GM18526 (cell line): Measurements from ENCODE around the gene SPTSSA.
A peak's percentile ranks its signal among the peaks of the same experiment; 100 is the strongest.

Experiments
- POLR2A ChIP-seq: IDR thresholded peaks from 3 replicates; pipeline ENCODE4 v1.6.1; 2011; ENCODE audit not compliant: insufficient read length; ENCODE audit errors: extremely low read depth

The SPTSSA gene, protein sequence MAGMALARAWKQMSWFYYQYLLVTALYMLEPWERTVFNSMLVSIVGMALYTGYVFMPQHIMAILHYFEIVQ

DNA sequence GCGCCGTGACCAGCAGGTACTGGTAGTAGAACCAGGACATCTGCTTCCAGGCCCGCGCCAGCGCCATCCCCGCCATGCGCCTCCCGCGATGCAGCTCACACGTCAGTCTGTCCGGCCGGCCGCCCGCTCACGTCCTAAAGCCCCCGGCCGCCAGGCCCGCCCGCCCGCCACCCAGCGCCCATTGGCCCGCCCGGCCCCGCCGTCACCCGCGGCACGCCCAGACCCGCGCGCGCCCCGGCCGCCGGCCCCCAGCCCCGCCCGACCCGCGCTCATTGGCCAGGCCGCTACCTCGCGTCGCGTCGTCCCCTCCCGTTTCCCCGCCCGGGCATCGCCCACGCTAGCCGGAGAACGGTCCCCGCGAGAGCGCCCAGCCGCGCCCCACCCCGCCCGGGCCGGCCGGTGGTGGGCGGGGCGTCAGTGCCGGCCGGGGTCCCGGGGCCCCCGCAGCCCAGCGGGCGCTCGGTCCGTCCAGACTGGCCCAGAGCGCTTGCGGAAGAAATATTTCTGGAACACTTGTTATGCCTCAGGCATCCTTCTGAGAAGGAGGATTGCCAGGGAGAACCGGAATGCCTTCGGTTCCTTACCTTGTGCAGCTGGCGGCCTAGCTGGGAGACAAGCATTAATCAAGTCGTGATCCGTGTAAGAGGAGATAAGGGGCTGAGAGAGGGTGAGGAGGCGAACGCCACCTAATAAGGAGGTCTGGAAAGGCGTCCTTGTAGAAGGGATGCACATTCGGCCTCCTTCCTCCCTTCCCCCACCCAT lies at the start of gene SPTSSA:
TSS of gene SPTSSA (minus strand) at position 109 of the 762 bp plus-strand sequence. CDS start at position 76, 33 bp downstream.
- peak; percentile 98 for TF ChIP-seq POLR2A

DNA sequence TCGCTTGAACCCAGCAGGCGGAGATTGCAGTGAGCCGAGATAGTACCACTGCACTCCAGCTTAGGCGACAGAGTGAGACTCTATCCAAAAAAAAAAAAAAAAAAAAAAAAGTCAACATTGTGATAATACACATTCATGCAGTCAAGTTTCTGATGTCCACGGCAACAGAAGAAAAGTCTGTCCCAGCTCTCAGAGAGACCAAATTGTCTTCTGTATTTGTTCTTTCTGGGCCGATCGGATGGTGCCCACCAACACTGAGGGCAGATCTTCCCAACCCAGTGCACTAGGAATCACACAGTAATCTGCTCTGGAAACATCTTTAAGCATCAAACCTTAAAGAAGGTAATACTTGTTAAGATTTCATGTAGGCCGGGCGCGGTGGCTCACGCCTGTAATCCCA lies 45.8 kb upstream of the SPTSSA start:
- no peak for TF ChIP-seq POLR2A

DNA sequence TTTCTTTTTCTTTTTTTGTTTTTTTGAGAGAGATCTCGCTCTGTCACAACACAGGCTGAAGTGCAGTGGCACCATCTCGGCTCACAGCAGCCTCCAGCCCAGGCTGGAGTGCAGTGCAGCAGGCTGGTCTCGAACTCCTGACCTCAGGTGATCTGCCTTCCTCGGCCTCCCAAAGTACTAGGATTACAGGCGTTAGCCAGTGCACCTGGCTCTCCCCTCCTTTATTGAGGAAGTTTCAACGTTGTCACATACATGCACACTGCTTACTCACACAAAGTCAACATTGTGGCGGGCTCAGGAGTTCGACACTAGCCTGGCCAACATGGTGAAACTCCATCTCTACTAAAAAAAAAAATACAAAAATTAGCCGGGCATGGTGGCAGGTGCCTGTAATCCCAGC lies 45.4 kb upstream of the SPTSSA start:
- no peak for TF ChIP-seq POLR2A

DNA sequence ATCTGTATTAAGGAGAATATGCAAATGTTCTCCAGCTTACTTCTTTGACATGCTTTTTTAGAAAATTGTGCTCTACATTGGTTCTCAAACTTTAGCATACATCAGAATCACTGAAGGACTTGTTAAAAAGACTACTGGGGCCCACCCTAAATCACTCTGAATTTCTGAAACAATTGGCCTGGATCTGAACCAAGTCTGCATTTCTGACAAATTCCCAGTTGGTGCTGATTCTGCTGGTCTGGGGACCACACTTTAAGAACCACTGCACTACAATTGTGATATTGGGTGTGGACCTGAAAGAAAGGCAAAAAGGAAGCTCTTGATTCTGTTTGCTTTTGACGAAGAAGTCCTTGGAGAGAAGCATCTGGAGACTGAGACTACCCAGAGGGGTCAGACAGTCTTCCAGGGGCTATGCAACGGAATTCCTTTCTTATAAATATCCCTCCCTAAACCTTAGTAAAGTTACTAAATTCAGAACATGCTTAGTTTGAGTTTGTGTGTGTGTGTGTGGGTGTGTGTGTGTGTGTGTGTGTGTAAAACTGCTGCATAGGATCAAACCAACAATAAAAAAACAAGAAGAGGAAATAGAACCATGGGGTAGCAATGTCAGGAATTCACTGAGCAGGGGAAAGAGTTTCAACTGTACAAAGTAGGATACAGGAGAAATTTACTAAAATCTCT lies 40.6 kb upstream of the SPTSSA start:
- TF ChIP-seq POLR2A, result no peak

DNA sequence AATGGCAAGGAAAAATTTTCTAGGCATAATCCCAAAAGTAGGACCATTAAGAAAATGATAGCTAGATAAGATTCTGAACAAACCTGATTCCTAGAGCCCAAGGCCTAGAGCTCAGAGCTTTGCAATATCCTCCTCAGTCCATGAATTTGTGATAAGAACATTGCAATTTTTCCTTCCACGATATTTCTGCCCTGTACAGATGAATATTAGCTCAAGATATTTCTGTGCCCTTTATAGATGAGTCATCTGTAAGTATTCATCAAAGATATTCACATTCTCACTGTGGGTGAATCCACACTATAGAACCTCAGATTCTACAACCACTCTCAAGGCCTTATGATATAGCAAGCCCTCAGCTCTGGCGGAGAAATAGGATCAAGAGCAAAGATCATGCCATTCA lies 40.0 kb upstream of the SPTSSA start:
- TF ChIP-seq POLR2A, result no peak

DNA sequence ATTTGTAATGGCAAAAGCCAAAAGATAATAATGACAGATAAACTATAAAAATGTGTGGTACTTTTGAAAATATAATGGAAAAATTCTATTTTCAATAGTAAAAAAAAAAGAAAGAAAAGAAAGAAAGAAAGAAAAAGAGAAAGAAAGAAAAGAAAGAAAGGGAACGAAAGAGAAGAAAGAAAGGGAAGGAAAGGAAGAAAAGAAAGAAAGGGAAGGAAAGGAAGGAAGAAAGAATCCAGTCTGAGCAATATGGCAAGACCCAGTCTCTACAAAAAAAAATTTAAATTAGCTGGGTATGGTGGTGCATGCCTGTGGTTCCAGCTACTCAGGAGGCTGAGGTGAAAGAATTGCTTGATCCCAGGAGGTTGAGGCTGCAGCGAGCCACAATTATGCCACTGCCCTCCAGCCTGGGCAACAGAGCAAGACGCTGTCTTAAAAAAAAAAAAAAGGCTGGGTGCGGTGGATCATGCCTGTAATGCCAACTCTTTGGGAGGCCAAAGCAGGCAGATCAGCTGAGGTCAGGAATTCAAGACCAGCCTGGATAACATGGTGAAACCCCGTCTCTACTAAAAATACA lies 39.1 kb upstream of the SPTSSA start:
- TF ChIP-seq POLR2A, result no peak

DNA sequence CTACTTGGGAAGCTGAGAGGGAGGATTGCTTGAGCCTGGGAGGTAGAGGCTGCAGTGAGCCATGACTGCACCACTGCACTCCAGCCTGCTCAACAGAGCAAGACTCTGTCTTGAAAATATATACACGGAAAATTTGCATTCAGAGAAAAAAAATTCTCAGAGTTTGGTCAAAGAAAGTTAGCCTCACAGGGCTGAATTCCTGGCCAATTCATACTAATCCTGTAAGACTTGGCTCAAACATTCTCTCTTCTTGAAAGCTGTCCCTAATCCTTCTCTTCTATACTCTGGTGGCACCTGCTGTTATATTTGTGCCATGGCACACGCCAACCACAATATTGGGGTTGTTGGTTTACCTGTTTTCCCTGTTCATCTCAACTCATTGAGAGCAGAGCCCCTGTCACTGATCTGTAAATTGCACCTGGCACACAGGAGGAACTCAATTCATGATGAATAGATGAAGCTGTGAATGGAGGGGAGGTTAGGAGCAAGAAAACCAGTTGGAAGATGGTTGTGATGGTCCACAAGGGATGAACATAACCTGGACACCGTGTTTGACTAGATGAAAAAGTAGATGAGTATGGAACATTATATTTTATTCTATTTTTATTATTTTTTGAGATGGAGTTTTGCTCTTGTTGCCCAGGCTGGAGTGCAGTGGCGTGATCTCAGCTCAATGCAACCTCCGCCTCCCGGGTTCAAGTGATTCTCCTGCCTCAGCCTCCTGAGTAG lies 36.8 kb upstream of the SPTSSA start:
- no peak for TF ChIP-seq POLR2A

DNA sequence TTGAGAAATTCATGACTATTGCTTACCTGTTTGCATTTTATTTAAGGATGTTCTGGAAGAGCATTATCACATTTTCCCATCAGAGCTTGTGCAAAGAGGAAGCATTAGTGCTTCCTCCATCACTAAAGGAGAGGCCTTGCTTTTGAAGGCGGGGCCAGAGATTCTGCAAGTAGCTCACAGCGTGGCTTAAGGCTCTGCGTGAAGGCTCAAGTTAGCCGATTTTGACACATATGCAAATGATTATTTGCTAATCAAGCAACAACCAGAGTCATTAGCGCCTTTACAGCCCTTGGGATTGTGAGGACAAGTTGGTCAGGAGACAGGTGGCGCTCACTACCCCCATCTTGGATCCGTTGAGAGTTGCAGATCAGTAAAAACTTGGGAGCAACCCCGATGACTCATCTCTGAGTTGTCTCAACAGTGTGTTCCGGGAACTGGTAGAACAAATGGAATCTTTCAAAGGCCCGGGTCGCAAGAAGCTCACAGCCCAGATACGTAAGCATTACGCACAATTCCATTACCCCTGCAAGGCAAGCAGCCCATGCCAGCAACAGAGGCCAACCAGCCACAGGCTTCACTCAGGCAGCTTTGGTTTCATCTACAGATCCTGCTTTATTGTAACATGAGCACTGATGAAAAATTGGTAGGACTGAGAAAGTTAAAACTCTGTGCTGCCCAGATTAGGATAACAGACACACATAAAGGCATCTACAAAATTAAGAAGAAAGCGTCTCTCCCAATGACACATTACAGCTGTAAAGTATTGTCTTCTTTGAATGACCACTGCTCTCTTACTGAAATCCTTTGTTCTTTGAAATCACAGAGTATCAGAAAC lies 34.9 kb upstream of the SPTSSA start:
- no peak for TF ChIP-seq POLR2A

DNA sequence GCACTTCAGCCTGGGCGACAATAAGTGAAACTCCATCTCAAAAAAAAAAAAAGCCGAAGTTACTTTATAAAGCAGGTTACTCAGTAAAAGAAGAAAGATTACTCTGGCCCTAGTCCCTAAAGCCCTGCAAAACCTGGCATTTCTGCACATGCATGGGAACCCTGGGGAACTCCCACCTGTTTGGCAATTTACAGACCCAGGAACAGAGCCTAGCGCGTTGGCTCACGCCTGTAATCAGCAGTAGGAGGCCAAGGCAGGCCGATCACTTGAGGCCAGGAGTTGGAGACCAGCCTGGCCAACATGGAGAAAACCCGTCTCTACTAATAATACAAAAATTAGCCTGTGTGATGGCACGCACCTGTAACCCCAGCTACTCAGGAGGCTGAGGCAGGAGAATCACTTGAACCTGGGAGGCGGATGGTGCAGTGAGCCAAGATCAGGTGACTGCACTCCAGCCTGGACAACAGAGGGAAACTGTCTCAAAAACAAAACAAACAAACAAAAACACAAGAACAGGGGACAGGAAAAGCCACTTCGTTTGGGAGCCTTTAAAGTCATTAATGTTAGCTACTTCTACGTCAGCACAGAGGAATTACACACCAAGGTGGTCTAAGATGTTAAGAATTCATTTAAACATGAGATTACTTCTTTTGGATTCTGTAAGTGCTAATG lies 34.1 kb upstream of the SPTSSA start:
- no peak for TF ChIP-seq POLR2A

DNA sequence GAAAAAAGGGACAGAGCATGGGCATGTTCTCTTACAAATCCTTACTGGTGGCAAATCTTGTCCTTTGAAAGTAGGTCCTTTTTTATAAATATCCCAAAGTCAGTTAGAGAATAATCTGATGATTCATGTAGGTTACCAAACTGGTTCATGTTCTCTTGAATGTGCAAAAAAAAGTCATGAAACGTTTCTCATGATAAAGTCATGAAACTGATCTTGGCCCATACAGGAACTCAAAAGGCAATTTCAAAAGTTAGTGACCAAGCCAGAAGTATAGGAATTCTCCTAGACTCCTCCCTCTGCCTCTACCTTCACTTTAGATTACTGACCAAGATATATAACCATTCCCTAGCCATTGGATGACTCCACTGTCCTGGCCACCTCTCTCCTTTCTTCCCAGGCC lies 27.3 kb upstream of the SPTSSA start:
- TF ChIP-seq POLR2A, result no peak

DNA sequence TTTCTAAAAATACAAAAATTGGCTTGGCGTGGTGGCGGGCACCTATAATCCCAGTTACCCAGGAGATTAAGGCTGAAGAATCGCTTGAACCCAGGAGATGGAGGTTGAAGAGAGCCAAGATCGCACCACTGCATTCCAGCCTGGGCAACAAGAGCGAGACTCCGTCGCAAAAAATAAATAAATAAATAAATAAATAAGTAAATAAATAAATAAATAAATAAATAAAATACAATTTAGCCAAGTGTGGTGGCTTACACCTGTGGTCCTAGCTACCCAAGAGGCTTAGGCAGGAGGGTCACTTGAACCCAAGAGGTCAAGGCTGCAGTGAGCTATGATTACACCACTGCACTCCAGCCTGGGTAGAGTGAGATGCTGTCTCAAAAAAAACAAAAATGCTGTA lies 26.5 kb upstream of the SPTSSA start:
- no peak for TF ChIP-seq POLR2A

DNA sequence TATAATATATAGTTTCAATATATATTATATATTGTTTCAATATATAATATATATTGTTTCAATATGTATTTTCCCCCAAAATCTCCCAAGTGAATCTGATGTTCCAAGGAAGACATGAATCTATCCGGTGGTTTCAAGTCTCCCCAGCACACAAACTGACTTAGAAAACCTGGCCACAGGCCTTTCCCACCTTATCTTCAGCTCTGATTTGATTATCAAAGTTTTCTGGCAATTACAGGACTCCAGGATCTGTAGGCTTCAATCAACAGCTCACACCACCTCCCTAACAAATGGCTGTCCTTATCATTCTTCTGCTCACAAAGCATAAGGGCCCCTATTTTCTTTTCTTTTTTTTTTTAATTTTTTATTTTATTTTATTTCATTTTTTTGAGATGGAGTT lies 22.7 kb upstream of the SPTSSA start:
- TF ChIP-seq POLR2A, result no peak

DNA sequence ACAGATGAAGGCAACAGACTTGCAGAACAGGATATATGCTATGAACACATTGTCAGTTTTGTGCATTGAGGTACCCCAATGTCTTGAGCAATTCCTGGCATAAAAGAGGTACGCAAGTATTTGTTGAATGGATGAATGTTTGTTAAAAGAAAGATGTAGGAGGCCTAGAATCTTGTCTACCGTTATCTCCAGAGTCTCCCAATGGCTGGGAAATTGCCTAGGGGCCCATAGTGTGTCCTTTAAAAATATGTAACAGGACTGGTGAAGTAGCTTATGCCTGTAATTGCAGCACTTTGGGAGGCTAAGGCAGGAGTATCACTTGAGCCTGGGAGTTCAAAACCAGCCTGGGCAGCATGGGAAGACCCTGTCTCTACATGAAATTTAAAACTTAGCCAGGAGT lies 20.4 kb upstream of the SPTSSA start:
- TF ChIP-seq POLR2A, result no peak

DNA sequence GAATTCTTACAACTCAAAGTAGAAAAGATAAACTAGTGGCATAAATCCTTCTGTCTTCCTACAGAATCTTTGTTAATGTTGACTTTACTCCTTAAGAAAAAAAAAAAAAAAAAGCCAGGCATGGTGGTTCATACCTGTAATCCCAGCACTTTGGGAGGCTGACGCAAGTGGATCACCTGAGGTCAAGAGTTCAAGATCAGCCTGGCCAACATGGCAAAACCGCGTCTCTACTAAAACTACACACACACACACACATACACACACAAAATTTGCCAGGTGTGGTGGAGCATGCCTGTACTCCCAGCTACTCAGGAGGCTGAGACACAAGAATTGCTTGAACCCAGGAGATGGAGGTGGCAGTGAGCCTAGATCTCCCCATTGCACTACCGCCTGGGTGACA lies 17.7 kb upstream of the SPTSSA start:
- TF ChIP-seq POLR2A, result no peak

DNA sequence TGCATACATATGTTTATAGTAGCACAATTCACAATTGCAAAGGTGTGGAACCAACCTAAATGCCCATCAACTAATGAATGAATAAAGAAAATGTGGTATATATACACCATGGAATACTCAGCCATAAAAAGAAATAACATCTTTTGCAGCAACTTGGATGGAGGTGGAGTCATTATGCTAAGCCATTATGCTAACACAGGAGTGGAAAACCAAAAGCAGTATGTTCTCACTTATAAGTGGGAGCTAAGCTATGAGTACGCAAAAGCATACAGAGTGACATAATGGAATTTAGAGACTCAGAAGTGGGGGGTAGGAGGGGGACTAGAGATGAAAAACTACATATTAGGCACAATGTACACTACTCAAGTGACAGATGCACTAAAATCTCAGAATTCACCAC lies 16.2 kb upstream of the SPTSSA start:
- TF ChIP-seq POLR2A, result no peak

DNA sequence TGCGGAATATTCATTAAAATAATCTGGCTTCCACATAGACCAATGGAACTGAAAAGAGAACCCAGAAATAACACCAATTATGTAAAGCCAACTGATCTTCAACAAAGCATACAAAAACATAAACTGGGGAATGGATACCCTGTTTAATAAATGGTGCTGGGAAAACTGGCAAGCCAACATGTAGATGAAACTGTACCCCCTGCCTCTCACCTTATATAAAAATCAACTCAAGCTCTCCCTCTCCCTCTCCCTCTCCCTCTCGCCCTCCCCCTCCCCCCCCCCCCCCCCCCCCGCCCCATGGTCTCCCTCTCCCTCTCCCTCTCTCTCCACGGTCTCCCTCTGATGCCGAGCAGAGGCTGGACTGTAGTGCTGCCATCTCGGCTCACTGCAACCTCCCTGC lies 13.1 kb upstream of the SPTSSA start:
- TF ChIP-seq POLR2A, result no peak
